Measurements from ENCODE around the gene RHBDL3.

DNA sequence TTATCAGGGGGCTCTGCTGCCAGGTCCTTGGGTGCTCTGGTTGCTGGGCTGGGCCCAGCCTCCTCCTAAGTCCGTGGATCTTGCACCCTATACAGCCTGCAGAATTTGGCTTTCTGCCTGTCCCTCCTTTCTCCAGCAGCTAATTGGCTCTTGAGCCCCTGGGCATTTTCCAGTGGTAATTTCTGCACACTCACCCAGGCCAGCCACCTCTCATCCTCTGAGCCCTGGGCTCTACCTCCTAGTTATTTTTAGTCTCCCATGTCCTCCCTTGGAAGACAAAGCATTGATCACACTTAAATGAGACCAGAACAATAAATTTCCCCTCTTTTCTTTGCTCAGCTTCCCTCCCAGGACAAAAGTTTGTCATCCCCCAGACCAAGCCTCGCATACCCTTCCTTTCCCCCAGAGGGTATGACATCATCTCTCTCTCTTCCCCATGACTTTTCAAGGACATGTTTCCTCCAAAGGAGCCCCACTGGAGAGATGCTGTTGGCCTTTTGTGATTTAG, 38.2 kb downstream of the RHBDL3 start:
- TF ChIP-seq, protein P1, sequence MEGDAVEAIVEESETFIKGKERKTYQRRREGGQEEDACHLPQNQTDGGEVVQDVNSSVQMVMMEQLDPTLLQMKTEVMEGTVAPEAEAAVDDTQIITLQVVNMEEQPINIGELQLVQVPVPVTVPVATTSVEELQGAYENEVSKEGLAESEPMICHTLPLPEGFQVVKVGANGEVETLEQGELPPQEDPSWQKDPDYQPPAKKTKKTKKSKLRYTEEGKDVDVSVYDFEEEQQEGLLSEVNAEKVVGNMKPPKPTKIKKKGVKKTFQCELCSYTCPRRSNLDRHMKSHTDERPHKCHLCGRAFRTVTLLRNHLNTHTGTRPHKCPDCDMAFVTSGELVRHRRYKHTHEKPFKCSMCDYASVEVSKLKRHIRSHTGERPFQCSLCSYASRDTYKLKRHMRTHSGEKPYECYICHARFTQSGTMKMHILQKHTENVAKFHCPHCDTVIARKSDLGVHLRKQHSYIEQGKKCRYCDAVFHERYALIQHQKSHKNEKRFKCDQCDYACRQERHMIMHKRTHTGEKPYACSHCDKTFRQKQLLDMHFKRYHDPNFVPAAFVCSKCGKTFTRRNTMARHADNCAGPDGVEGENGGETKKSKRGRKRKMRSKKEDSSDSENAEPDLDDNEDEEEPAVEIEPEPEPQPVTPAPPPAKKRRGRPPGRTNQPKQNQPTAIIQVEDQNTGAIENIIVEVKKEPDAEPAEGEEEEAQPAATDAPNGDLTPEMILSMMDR (IDR thresholded peaks at IDR 0.05): no peak
- TF ChIP-seq EZH2 (IDR thresholded peaks at IDR 0.05; ENCODE audit: borderline replicate concordance, insufficient read depth, low read depth, low read length, poor library complexity, severe bottlenecking): no peak

Data from B cell (primary cell).